ENCODE data around the gene ST3GAL2. TPM values are rescaled to one million over a fixed set of nuclear protein-coding genes. Genes with fewer than 3 reads are reported as not detected.
"Not testable (repeated sequence)": the region's sequence is repeated elsewhere in the genome, so short reads cannot be mapped to it uniquely, and the experiment has no call there.

The ST3GAL2 gene
- total RNA-seq, 1 donor from 2014 or later = 37.2 TPM

DNA sequence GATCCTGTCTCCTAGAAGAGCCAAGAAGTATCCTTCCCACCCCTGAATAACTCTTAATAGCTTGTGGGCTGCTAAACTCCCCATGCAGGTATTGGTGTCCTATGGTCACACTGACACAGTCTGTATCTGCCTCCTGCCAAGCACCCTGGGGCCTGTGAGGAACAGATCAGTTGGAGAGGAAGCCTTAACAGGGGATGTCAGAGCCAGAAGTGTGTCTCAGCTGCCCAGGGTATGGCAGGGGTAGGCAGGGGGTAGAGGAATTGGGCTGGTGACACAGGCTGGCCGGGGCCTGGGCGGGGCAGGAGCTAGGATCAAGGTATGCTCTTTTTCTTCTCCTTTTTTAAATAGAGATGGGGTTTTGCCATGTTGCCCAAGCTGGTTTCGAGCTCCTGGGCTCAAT lies 47.5 kb downstream of the ST3GAL2 start:
- Mint-ChIP-seq H3K36me3 (peaks cover 8% of the 10 kb centered on the region), H3K9me3 (no peaks in the 10 kb centered on the region), H3K27ac (peak overlapping the region; percentile 74), H3K4me3 (no peak overlapping the region), H3K4me1 (ENCODE audit: unreplicated experiment) (no peaks in the 10 kb centered on the region), H3K27me3 (no peaks in the 10 kb centered on the region)
- no peak for TF ChIP-seq CTCF (conservative IDR thresholded peaks at IDR 0.05)
- no peak for DNase-seq (ENCODE audit: extremely low spot score, unreplicated experiment)

- peaks cover 8% of the 10 kb centered on the region for H3K36me3 Mint-ChIP-seq
- H3K4me1 Mint-ChIP-seq (ENCODE audit: unreplicated experiment) = no peaks in the 10 kb centered on the region
- no peak overlapping the region for H3K4me3 Mint-ChIP-seq
- H3K27ac Mint-ChIP-seq = peak overlapping the region; percentile 38
- H3K9me3 Mint-ChIP-seq = no peaks in the 10 kb centered on the region
- DNase-seq (ENCODE audit: extremely low spot score, unreplicated experiment) = no peak
- no peaks in the 10 kb centered on the region for H3K27me3 Mint-ChIP-seq
- no peak for TF ChIP-seq CTCF (conservative IDR thresholded peaks at IDR 0.05)
Observed at GRCh38 chr16:70390774-70391173, 48.1 kb downstream of the ST3GAL2 start.

GRCh38 chr16:70388006-70388680 lies 50.8 kb downstream of the ST3GAL2 start:
- Mint-ChIP-seq H3K27me3 (no peaks in the 10 kb centered on the region), H3K4me3 (no peak overlapping the region), H3K36me3 (peaks cover 16% of the 10 kb centered on the region), H3K9me3 (no peaks in the 10 kb centered on the region), H3K27ac (no peak overlapping the region), H3K4me1 (ENCODE audit: unreplicated experiment) (no peaks in the 10 kb centered on the region)
- no peak for DNase-seq (ENCODE audit: extremely low spot score, unreplicated experiment)
- TF ChIP-seq CTCF (conservative IDR thresholded peaks at IDR 0.05) = no peak

DNA sequence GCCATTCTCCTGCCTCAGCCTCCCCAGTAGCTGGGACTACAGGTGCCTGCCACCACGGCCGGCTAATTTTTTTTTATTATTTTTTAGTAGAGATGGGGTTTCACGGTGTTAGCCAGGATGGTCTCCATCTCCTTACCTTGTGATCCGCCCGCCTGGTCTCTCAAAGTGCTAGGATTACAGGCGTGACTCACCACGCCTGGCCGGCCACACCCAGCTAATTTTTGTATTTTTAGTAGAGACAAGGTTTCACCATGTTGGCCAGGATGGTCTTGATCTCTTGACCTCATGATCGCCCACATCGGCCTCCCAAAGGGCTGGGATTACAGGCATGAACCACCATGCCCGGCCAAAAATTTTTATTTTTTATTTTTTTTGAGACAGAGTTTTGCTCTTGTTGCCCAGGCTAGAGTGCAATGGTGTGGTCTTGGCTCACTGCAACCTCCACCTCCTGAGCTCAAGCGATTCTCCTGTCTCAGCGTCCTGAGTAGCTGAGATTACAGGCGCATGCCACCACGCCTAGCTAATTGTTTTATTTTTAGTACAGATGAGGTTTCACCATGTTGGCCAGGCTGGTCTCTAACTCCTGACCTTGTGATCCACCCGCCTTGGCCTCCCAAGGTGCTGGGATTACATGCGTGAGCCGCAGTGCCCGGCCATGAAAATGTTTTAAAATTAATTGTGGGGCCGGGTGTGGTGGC lies 52.5 kb downstream of the ST3GAL2 start:
- not testable (repeated sequence) for H3K27me3 Mint-ChIP-seq; H3K4me3 Mint-ChIP-seq; DNase-seq (ENCODE audit: extremely low spot score, unreplicated experiment); H3K9me3 Mint-ChIP-seq; H3K4me1 Mint-ChIP-seq (ENCODE audit: unreplicated experiment); H3K27ac Mint-ChIP-seq
- H3K36me3 Mint-ChIP-seq = peaks cover 16% of the 10 kb centered on the region

- no peak for DNase-seq (ENCODE audit: extremely low spot score, unreplicated experiment)
- peak overlapping the region; percentile 48 for H3K27ac Mint-ChIP-seq
- peaks cover 15% of the 10 kb centered on the region for H3K36me3 Mint-ChIP-seq
- TF ChIP-seq CTCF (conservative IDR thresholded peaks at IDR 0.05) = no peak
- H3K4me3 Mint-ChIP-seq = peak overlapping the region; percentile 68
- no peaks in the 10 kb centered on the region for H3K27me3 Mint-ChIP-seq
- H3K9me3 Mint-ChIP-seq = no peaks in the 10 kb centered on the region
- no peaks in the 10 kb centered on the region for H3K4me1 Mint-ChIP-seq (ENCODE audit: unreplicated experiment)
Observed at GRCh38 chr16:70383421-70383960, 55.4 kb downstream of the ST3GAL2 start.

All from type B pancreatic cell (in vitro differentiated cells).